ENCODE results near the gene GRIK3. TPM values are rescaled to one million over a fixed set of nuclear protein-coding genes. Genes with fewer than 3 reads are reported as not detected.

Gene GRIK3
- total and polyA plus RNA-seq, 2 of the 8 experiments (the other 6 are each of a cell fraction or from before 2014, with no cell fraction given) = 2.1 to 3.4 TPM

DNA sequence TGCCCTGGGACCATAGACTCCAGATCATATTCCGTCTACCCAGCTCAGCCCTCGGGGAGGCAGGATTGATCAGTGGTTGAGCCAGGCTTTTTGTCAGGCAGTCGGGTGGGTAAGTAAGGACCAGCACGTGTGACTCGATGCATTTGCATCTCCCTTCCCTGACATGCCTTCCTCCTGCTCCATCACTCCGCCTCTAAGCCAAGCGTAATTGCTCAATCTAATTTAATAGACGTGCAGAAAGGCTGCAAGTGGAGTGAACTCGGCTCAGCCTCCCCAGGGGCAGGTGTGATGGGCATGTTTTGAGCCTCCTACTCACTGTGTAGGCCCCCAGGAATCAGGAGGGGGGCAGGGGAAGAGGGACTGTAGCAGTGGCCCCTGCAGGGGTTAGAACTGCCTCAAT, 34.6 kb upstream of the GRIK3 start:
- Histone ChIP-seq H2BK120ac (replicated peaks; ENCODE audit: low read depth, low read length) (no peak overlapping the region), H2BK12ac (ENCODE audit: low read depth, low read length) (no peak overlapping the region), H2BK15ac (ENCODE audit: low read length) (no peak overlapping the region), H4K5ac (ENCODE audit: insufficient read length, low read depth, low read length) (no peak overlapping the region), H3K23me2 (ENCODE audit: low read depth, low read length) (no peaks in the 10 kb centered on the region), H2AFZ (ENCODE audit: low read length) (no peak overlapping the region), H3K23ac (ENCODE audit: insufficient read length) (no peak overlapping the region), H3K36me3 (ENCODE audit: control insufficient read depth in 2 of 4, insufficient read depth in 4 of 4, low read length in 3 of 4) (no peaks in the 10 kb centered on the region), H3K79me1 (ENCODE audit: low read depth, low read length) (no peaks in the 10 kb centered on the region), H3K18ac (ENCODE audit: extremely low read depth, low read length) (no peak overlapping the region), H4K20me1 (replicated peaks in 1 of 2; ENCODE audit: control insufficient read depth in 1 of 2, insufficient read depth in 2 of 2, low read length in 2 of 2) (no peaks in the 10 kb centered on the region), H4K91ac (replicated peaks; ENCODE audit: insufficient read length, low read length) (no peak overlapping the region), H2AK5ac (ENCODE audit: low read depth, low read length) (no peak overlapping the region), H2BK20ac (ENCODE audit: low read length) (no peak overlapping the region), H3K9me3 (ENCODE audit: insufficient read depth in 2 of 2, low read depth in 1 of 2, low read length in 1 of 2) (no peaks in the 10 kb centered on the region), H3K4me1 (replicated peaks in 1 of 4; ENCODE audit: control insufficient read depth in 3 of 4, insufficient read depth in 4 of 4, low read length in 3 of 4) (no peaks in the 10 kb centered on the region), H2BK5ac (ENCODE audit: low read depth, low read length) (no peak overlapping the region; the same call in 1 of the 2 replicates), H3K9ac (replicated peaks in 1 of 4; ENCODE audit: extremely low read depth in 1 of 4, low read depth in 3 of 4, low read length in 3 of 4) (no peak overlapping the region; a peak in 1 of 7 replicates), H3K4me2 (ENCODE audit: insufficient read depth in 1 of 2, low read depth in 2 of 2, low read length in 2 of 2) (no peak overlapping the region), H3K56ac (replicated peaks; ENCODE audit: insufficient read length, low read depth, low read length) (no peak overlapping the region), H4K8ac (ENCODE audit: extremely low read depth, insufficient read depth, low read length) (no peak overlapping the region), H3K4me3 (ENCODE audit: extremely low read depth in 1 of 4, insufficient read depth in 2 of 4, low read depth in 3 of 4, low read length in 4 of 4) (no peak overlapping the region), H3K79me2 (ENCODE audit: control insufficient read depth in 1 of 2, insufficient read depth in 2 of 2, low read length in 2 of 2) (no peaks in the 10 kb centered on the region), H3K4ac (replicated peaks; ENCODE audit: insufficient read length, low read depth, low read length) (no peak overlapping the region), H3K27me3 (replicated peaks in 1 of 4; ENCODE audit: control insufficient read depth in 3 of 4, extremely low read depth in 1 of 4, insufficient read depth in 3 of 4, low read length in 3 of 4) (no peaks in the 10 kb centered on the region), H3K14ac (ENCODE audit: insufficient read length) (no peak overlapping the region), H3K27ac (ENCODE audit: low read depth, low read length) (no peak overlapping the region)
- DNase-seq (ENCODE audit: low read depth in 1 of 2, low spot score in 2 of 2) = no peak
- no peak for TF ChIP-seq ASH2L (IDR thresholded peaks at IDR 0.05; ENCODE audit: low read length)
- TF ChIP-seq SUZ12 (IDR thresholded peaks at IDR 0.05; ENCODE audit: low read length) = no peak
- no peak for TF ChIP-seq SIRT6 (IDR thresholded peaks at IDR 0.05; ENCODE audit: low read length)
- TF ChIP-seq CHD1 (IDR thresholded peaks at IDR 0.05; ENCODE audit: low read depth, low read length) = no peak
- TF ChIP-seq, protein P1, sequence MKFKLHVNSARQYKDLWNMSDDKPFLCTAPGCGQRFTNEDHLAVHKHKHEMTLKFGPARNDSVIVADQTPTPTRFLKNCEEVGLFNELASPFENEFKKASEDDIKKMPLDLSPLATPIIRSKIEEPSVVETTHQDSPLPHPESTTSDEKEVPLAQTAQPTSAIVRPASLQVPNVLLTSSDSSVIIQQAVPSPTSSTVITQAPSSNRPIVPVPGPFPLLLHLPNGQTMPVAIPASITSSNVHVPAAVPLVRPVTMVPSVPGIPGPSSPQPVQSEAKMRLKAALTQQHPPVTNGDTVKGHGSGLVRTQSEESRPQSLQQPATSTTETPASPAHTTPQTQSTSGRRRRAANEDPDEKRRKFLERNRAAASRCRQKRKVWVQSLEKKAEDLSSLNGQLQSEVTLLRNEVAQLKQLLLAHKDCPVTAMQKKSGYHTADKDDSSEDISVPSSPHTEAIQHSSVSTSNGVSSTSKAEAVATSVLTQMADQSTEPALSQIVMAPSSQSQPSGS (IDR thresholded peaks at IDR 0.05; ENCODE audit: low read length) = no peak
- TF ChIP-seq NANOG (IDR thresholded peaks at IDR 0.05; ENCODE audit: insufficient read depth, low read depth, low read length, poor library complexity, severe bottlenecking) = no peak
- TF ChIP-seq NRF1 (IDR thresholded peaks at IDR 0.05; ENCODE audit: low read depth, low read length) = no peak
- TF ChIP-seq, protein P2, sequence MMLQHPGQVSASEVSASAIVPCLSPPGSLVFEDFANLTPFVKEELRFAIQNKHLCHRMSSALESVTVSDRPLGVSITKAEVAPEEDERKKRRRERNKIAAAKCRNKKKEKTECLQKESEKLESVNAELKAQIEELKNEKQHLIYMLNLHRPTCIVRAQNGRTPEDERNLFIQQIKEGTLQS (IDR thresholded peaks at IDR 0.05; ENCODE audit: insufficient read depth, low read depth, low read length) = no peak
- ChIA-PET POLR2A (ENCODE audit: partially characterized antibody) (interaction anchor here (1.5 kb wide), 1 partner anchor 14 kb away, joined by 3 read pairs; no protein-coding TSS in a partner anchor), CTCF (ENCODE audit: partially characterized antibody) (interaction anchor here (1.2 to 1.5 kb wide), 2 partner anchors 33 to 39 kb away, joined by 3 to 4 read pairs; no protein-coding TSS in a partner anchor)
- WGBS, 2 experiments (ENCODE audit: extremely low coverage in 1 of 2, insufficient coverage in 1 of 2, insufficient read length in 1 of 2, insufficient replicate concordance in 2 of 2, low coverage in 1 of 2, low lambda C conversion rate in 2 of 2, missing lambda C conversion rate in 1 of 2) = 80% methylated on average over 9 of the region's 9 CpGs; no CpG with 5 or more reads in 1 of the 2 experiments
- no peak for FAIRE-seq
